HepG2 (cell line): ENCODE measurements around the gene SLIT3. TPM values are rescaled to one million over a fixed set of nuclear protein-coding genes. Genes with fewer than 3 reads are reported as not detected.

Source experiments
- ATAC-seq: fragments of 200-7000 bp; cut with Tn5 transposase; 3 replicates; pipeline ENCODE4 v1.9.1; 2020; ENCODE audit warnings: mild to moderate bottlenecking, moderate library complexity
- BruUV-seq: library from RNA; stranded (reverse); fragments of 400-500 nt; replicated peaks from 2 replicates; lab custom pipeline; 2021; lab: Mats Ljungman, UMichigan
- CTCF ChIA-PET: fragments of 300-600 bp; formaldehyde crosslinking; extraction: SDS; loops from one replicate; lab custom pipeline; 2021; ENCODE audit warnings: low total read pairs, inconsistent platforms, low intra/inter-chr PET ratio; lab: Yijun Ruan, JAX
- POLR2A ChIA-PET: fragments of 350-600 bp; sonication (Branson Sonifier 250); formaldehyde crosslinking; loops from one replicate; lab custom pipeline; 2020; ENCODE audit warnings: antibody characterized with exemption, inconsistent platforms; lab: Yijun Ruan, JAX
- DNase-seq: peaks from one replicate; pipeline ENCODE4 v3.0.0-alpha.2; 2015; ENCODE audit warnings: low spot score
- FAIRE-seq: peaks from 3 replicates; lab custom pipeline; 2011; peaks lifted over from hg19 to GRCh38; lab: Jason Lieb, UNC
- H2AFZ ChIP-seq: one replicate; pipeline ENCODE4 v1.6.1; 2011; ENCODE audit warnings: low read length, inconsistent platforms
- H3K27ac ChIP-seq: fragments of 300-600 bp; 3 replicates; pipeline ENCODE4 v1.8.0; 2011; ENCODE audit warnings: mixed run types, mild to moderate bottlenecking, mixed read lengths, low read length, inconsistent platforms; ENCODE audit not compliant: insufficient read depth; ENCODE audit errors: extremely low read length
- H3K27me3 ChIP-seq, 2 experiments: fragments of 200-600 bp in 1 of 2; 2 replicates in 1 of 2; 3 replicates in 1 of 2; pipeline versions ENCODE4 v1.6.0 to v1.8.0; 2011; ENCODE audit warnings: low read length in 2 of 2, mild to moderate bottlenecking in 2 of 2, moderate library complexity in 2 of 2, inconsistent platforms in 1 of 2; ENCODE audit not compliant: insufficient read depth in 2 of 2, control insufficient read depth in 1 of 2
- H3K36me3 ChIP-seq, 2 experiments: fragments of 200-600 bp in 1 of 2; replicated peaks in 1 of 2; 2 replicates in 1 of 2; 3 replicates in 1 of 2; pipeline versions ENCODE4 v1.5.1 to v1.8.0; 2011; ENCODE audit warnings: low read length in 2 of 2, inconsistent platforms in 1 of 2; ENCODE audit not compliant: insufficient read depth in 2 of 2, control insufficient read depth in 1 of 2
- H3K4me1 ChIP-seq: 2 replicates; pipeline ENCODE4 v1.5.1; 2012; ENCODE audit warnings: low read length, inconsistent platforms; ENCODE audit not compliant: insufficient read depth
- H3K4me2 ChIP-seq: 2 replicates; pipeline ENCODE4 v1.6.0; 2011; ENCODE audit warnings: low read depth, low read length, inconsistent platforms
- H3K4me3 ChIP-seq, 3 experiments: fragments of 200-600 bp in 1 of 3; sonication (generic), shearing (Covaris generic) in 1 of 3; replicated peaks in 1 of 3; 2 replicates each; pipeline ENCODE4 v1.5.1; 2011 to 2016; ENCODE audit warnings: low read length in 3 of 3, inconsistent platforms in 2 of 3, low read depth in 2 of 3, mild to moderate bottlenecking in 2 of 3, control low read depth in 1 of 3, mixed read lengths in 1 of 3; ENCODE audit not compliant: insufficient read depth in 1 of 3
- H3K79me2 ChIP-seq: one replicate; pipeline ENCODE4 v1.6.1; 2011; ENCODE audit warnings: low read length, inconsistent platforms; ENCODE audit not compliant: insufficient read depth
- H3K9ac ChIP-seq: 2 replicates; pipeline ENCODE4 v1.6.0; 2011; ENCODE audit warnings: mild to moderate bottlenecking, low read depth, low read length, inconsistent platforms; ENCODE audit not compliant: insufficient read depth
- H3K9me3 ChIP-seq: 2 replicates; pipeline ENCODE4 v1.5.1; 2012; ENCODE audit warnings: mild to moderate bottlenecking, low read length
- H4K20me1 ChIP-seq: 2 replicates; pipeline ENCODE4 v1.6.0; 2011; ENCODE audit warnings: inconsistent platforms, mild to moderate bottlenecking, low read length, moderate library complexity; ENCODE audit not compliant: insufficient read depth
- DNMT3B ChIP-seq: conservative IDR thresholded peaks from 2 replicates; pipeline ENCODE4 v1.6.1; 2016; ENCODE audit warnings: missing biosample characterization, control low read depth
- HNRNPH1 ChIP-seq: fragments of 200-400 bp; formaldehyde crosslinking; optimal IDR thresholded peaks from 2 replicates; pipeline ENCODE3; 2017; ENCODE audit warnings: mild to moderate bottlenecking, low read depth, low read length
- POLR2AphosphoS2 ChIP-seq: IDR thresholded peaks from 2 replicates; pipeline ENCODE4 v1.6.1; 2011; ENCODE audit warnings: low read depth, low read length, improper control_type of control experiment
- RBM22 ChIP-seq: fragments of 200-400 bp; formaldehyde crosslinking; optimal IDR thresholded peaks from 2 replicates; pipeline ENCODE3; 2017; ENCODE audit warnings: mild to moderate bottlenecking, low read length, moderate library complexity
- TBL1XR1 ChIP-seq: fragments of 150-350 bp; IDR thresholded peaks from 2 replicates; pipeline ENCODE4 v1.6.1; 2014; ENCODE audit warnings: borderline replicate concordance, low read length; ENCODE audit not compliant: partially characterized antibody
- ZNF274 ChIP-seq: sonication (generic); formaldehyde crosslinking; IDR thresholded peaks from 2 replicates; pipeline ENCODE4 v1.5.1; 2020; ENCODE audit warnings: mild to moderate bottlenecking, missing genetic modification reagents
- ZNF567 ChIP-seq: sonication (generic); formaldehyde crosslinking; IDR thresholded peaks from 2 replicates; pipeline ENCODE4 v1.8.1; 2023; ENCODE audit warnings: mild to moderate bottlenecking, missing genetic modification reagents, borderline replicate concordance
- ZNF605 ChIP-seq: sonication (generic); formaldehyde crosslinking; IDR thresholded peaks from 2 replicates; pipeline ENCODE4 v1.8.0; 2022; ENCODE audit warnings: mild to moderate bottlenecking, missing genetic modification reagents
- in situ Hi-C: cut with HindIII; loops from 2 replicates; pipeline ENCODE4 v1.10.0; 2017; ENCODE audit warnings: low pct_unique_long_range_greater_than_20kb; ENCODE audit not compliant: extremely low pct_ligation_motif_present
- intact Hi-C: fragments of 100-400 bp; cut with micrococcal nuclease; formaldehyde crosslinking; loops from one replicate; pipeline ENCODE4 v1.10.0; 2022; ENCODE audit not compliant: unreplicated experiment
- polyA plus RNA-seq, 8 experiments: library from polyadenylated mRNA; depleted of rRNA in 3 of 8; stranded (reverse) in 7 of 8; unstranded in 1 of 8; fragments of >200 nt; fragmentation: Illumina TruSeq in 4 of 8; extraction: Trizol in 4 of 8; gene quantifications; 2 replicates each; pipeline versions ENCODE4 v1.2.1 to v1.2.3, GENCODE V29; 2011 to 2016; ENCODE audit warnings: low read depth in 4 of 8, missing spikeins in 1 of 8, mixed read lengths in 1 of 8; ENCODE audit not compliant: insufficient read depth in 1 of 8
- total RNA-seq, 5 experiments: library from RNA; depleted of rRNA; stranded (reverse); fragments of >200 nt; fragmentation: Illumina TruSeq; extraction: Trizol; gene quantifications; 2 replicates each; pipeline ENCODE4 v1.2.3, GENCODE V29; 2016; ENCODE audit warnings: low read depth in 1 of 5
- TF ChIP-seq, protein P1 (sequence below): IDR thresholded peaks from 2 replicates; pipeline ENCODE4 v1.6.1; 2016
- TF ChIP-seq, protein P2 (sequence below): IDR thresholded peaks from 2 replicates; pipeline ENCODE4 v1.6.1; 2016; ENCODE audit warnings: missing genetic modification reagents, missing compliant biosample characterization
- TF ChIP-seq, protein P3 (sequence below): sonication (generic); formaldehyde crosslinking; IDR thresholded peaks from 2 replicates; pipeline ENCODE4 v1.5.0; 2020; ENCODE audit warnings: missing genetic modification reagents, mild to moderate bottlenecking, borderline replicate concordance

Gene SLIT3
- total and polyA plus RNA-seq, 2 of the 13 experiments (the other 11 are each of a cell fraction or from before 2014, with no cell fraction given), result not detected

DNA sequence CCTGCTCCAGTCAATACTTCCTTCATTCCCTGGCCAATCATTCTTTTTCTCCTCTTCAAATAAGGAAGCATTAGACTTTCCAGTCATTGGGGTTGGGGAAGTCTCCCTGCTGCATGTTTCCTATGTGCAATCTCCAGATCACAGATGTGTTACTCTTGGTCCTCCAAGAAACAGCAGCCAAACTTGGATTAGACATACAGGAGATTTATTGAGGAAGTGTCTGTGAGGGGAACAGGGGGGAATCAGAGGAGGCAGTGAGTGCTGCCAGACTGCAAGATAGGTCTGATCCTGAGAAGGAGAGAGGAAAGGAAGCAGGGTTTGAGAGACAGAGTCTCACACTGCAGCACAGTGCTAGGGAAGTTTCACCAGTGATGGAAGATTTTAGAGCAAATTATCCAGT lies 40.6 kb upstream of the SLIT3 start:
- no peak for DNase-seq
- H3K9ac ChIP-seq, result no peak overlapping the region
- H3K4me3 ChIP-seq, result no peak overlapping the region
- FAIRE-seq, result no peak
- intact Hi-C loops, result no loop called here
- ChIA-PET POLR2A (no interaction called here), CTCF (no interaction called here)
- no TSS peak for BruUV-seq
- H3K9me3 ChIP-seq, result no peaks in the 10 kb centered on the region
- H3K27me3 ChIP-seq, result no peaks in the 10 kb centered on the region
- H3K36me3 ChIP-seq, result no peaks in the 10 kb centered on the region
- no peak overlapping the region for H3K4me2 ChIP-seq
- H3K4me1 ChIP-seq, result no peaks in the 10 kb centered on the region
- TF ChIP-seq DNMT3B (CRISPR knock-in tag) (no peak), RBM22 (no peak), POLR2AphosphoS2 (no peak), TBL1XR1 (no peak), ZNF605 (CRISPR knock-in tag) (no peak), HNRNPH1 (no peak), ZNF567 (CRISPR knock-in tag) (no peak), ZNF274 (CRISPR knock-in tag) (no peak)
- TF ChIP-seq, protein P1, sequence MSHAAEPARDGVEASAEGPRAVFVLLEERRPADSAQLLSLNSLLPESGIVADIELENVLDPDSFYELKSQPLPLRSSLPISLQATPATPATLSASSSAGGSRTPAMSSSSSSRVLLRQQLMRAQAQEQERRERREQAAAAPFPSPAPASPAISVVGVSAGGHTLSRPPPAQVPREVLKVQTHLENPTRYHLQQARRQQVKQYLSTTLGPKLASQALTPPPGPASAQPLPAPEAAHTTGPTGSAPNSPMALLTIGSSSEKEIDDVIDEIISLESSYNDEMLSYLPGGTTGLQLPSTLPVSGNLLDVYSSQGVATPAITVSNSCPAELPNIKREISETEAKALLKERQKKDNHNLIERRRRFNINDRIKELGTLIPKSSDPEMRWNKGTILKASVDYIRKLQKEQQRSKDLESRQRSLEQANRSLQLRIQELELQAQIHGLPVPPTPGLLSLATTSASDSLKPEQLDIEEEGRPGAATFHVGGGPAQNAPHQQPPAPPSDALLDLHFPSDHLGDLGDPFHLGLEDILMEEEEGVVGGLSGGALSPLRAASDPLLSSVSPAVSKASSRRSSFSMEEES (CRISPR knock-in tag), result no peak
- TF ChIP-seq, protein P2, sequence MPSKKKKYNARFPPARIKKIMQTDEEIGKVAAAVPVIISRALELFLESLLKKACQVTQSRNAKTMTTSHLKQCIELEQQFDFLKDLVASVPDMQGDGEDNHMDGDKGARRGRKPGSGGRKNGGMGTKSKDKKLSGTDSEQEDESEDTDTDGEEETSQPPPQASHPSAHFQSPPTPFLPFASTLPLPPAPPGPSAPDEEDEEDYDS (CRISPR knock-in tag), result no peak
- TF ChIP-seq, protein P3, sequence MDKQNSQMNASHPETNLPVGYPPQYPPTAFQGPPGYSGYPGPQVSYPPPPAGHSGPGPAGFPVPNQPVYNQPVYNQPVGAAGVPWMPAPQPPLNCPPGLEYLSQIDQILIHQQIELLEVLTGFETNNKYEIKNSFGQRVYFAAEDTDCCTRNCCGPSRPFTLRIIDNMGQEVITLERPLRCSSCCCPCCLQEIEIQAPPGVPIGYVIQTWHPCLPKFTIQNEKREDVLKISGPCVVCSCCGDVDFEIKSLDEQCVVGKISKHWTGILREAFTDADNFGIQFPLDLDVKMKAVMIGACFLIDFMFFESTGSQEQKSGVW (CRISPR knock-in tag), result no peak
- H3K79me2 ChIP-seq, result no peaks in the 10 kb centered on the region
- H2AFZ ChIP-seq, result no peak overlapping the region
- no peaks in the 10 kb centered on the region for H4K20me1 ChIP-seq
- in situ Hi-C loops, result no loop called here
- ATAC-seq, result no peak
- H3K27ac ChIP-seq, result no peak overlapping the region
